A673 (cell line): ENCODE data around the gene IFT122.

ENCODE experiments used
- EZH2 ChIP-seq: fragments of 200-600 bp; sonication (generic); IDR thresholded peaks from 2 replicates; pipeline ENCODE4 v1.6.1; 2017; ENCODE audit warnings: borderline replicate concordance, low read depth, mild to moderate bottlenecking, mixed read lengths, antibody characterized with exemption, low read length; ENCODE audit not compliant: poor library complexity, severe bottlenecking
- TF ChIP-seq, protein P1 (sequence below): fragments of 300-800, 200-600 bp; sonication (generic); conservative IDR thresholded peaks from 2 replicates; pipeline ENCODE4 v1.5.1; 2017; ENCODE audit warnings: low read depth, mild to moderate bottlenecking, antibody characterized with exemption, low read length, moderate library complexity, mixed read lengths

GRCh38 chr3:129486664-129487035 is 46.6 kb downstream of the IFT122 start:
- TF ChIP-seq, protein P1, sequence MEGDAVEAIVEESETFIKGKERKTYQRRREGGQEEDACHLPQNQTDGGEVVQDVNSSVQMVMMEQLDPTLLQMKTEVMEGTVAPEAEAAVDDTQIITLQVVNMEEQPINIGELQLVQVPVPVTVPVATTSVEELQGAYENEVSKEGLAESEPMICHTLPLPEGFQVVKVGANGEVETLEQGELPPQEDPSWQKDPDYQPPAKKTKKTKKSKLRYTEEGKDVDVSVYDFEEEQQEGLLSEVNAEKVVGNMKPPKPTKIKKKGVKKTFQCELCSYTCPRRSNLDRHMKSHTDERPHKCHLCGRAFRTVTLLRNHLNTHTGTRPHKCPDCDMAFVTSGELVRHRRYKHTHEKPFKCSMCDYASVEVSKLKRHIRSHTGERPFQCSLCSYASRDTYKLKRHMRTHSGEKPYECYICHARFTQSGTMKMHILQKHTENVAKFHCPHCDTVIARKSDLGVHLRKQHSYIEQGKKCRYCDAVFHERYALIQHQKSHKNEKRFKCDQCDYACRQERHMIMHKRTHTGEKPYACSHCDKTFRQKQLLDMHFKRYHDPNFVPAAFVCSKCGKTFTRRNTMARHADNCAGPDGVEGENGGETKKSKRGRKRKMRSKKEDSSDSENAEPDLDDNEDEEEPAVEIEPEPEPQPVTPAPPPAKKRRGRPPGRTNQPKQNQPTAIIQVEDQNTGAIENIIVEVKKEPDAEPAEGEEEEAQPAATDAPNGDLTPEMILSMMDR, result no peak
- no peak for TF ChIP-seq EZH2
